ENCODE results near the gene TMEM256.

The TMEM256 gene

GRCh38 chr17:7403977-7404736, at the start of gene TMEM256:
TMEM256 (minus strand) TSS chr17:7404097; CDS start chr17:7404084, 13 bp downstream.
- no peaks in the 10 kb centered on the region for H3K79me2 ChIP-seq (ENCODE audit: insufficient read depth, low read depth)
- H3K9ac ChIP-seq, result no peak within 1 kb of the TSS
- H3K27ac ChIP-seq, result no peak within 1 kb of the TSS
- TF ChIP-seq, protein P1, sequence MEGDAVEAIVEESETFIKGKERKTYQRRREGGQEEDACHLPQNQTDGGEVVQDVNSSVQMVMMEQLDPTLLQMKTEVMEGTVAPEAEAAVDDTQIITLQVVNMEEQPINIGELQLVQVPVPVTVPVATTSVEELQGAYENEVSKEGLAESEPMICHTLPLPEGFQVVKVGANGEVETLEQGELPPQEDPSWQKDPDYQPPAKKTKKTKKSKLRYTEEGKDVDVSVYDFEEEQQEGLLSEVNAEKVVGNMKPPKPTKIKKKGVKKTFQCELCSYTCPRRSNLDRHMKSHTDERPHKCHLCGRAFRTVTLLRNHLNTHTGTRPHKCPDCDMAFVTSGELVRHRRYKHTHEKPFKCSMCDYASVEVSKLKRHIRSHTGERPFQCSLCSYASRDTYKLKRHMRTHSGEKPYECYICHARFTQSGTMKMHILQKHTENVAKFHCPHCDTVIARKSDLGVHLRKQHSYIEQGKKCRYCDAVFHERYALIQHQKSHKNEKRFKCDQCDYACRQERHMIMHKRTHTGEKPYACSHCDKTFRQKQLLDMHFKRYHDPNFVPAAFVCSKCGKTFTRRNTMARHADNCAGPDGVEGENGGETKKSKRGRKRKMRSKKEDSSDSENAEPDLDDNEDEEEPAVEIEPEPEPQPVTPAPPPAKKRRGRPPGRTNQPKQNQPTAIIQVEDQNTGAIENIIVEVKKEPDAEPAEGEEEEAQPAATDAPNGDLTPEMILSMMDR (conservative IDR thresholded peaks at IDR 0.05; ENCODE audit: low read depth, low read length), result no peak
- no peaks in the 10 kb centered on the region for H3K27me3 ChIP-seq (ENCODE audit: insufficient read depth, low read depth)
- H3K4me3 ChIP-seq (IDR thresholded peaks at IDR 0.05; ENCODE audit: insufficient read depth, low read depth, low read length), result no peak within 1 kb of the TSS
- no peaks in the 10 kb centered on the region for H3K4me1 ChIP-seq (ENCODE audit: low read depth, poor library complexity, severe bottlenecking)
- no peaks in the 10 kb centered on the region for H4K20me1 ChIP-seq (ENCODE audit: insufficient read depth)
- no peak within 1 kb of the TSS for H3K4me2 ChIP-seq
- H2AFZ ChIP-seq (ENCODE audit: low read depth), result no peak within 1 kb of the TSS
- no peaks in the 10 kb centered on the region for H3K36me3 ChIP-seq (ENCODE audit: insufficient read depth)

DNA sequence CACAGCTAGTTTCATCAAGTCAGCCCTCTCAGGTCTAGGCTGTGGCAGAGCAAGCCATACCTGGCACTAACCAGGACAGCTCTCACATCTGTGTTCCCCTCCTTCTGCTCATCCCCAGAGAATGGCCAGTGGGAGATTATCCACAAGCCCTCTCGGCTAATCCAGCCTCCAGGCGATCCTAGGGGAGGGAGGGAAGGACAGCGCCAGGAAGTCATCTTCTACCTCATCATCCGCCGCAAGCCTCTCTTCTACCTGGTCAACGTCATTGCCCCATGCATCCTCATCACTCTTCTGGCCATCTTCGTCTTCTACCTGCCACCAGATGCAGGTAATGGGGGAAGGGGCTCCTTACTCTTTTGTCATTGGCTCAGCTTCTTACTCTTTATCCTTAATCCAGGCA, 44.6 kb upstream of the TMEM256 start:
- Histone ChIP-seq H3K4me1 (ENCODE audit: low read depth, poor library complexity, severe bottlenecking) (no peaks in the 10 kb centered on the region), H3K27me3 (ENCODE audit: insufficient read depth, low read depth) (no peaks in the 10 kb centered on the region; the same call in 1 of the 2 replicates), H2AFZ (ENCODE audit: low read depth) (no peak overlapping the region), H3K79me2 (ENCODE audit: insufficient read depth, low read depth) (no peaks in the 10 kb centered on the region), H3K36me3 (ENCODE audit: insufficient read depth) (no peaks in the 10 kb centered on the region), H3K27ac (no peak overlapping the region), H4K20me1 (ENCODE audit: insufficient read depth) (no peaks in the 10 kb centered on the region), H3K9ac (no peak overlapping the region), H3K4me3 (IDR thresholded peaks at IDR 0.05; ENCODE audit: insufficient read depth, low read depth, low read length) (no peak overlapping the region), H3K4me2 (no peak overlapping the region)
- TF ChIP-seq, protein P1 (conservative IDR thresholded peaks at IDR 0.05; ENCODE audit: low read depth, low read length), result no peak

GRCh38 chr17:7445619-7445968, 41.7 kb upstream of the TMEM256 start:
- Histone ChIP-seq H3K79me2 (ENCODE audit: insufficient read depth, low read depth) (no peaks in the 10 kb centered on the region), H3K4me2 (no peak overlapping the region), H3K9ac (no peak overlapping the region), H3K27ac (no peak overlapping the region), H3K27me3 (ENCODE audit: insufficient read depth, low read depth) (no peaks in the 10 kb centered on the region; the same call in 1 of the 2 replicates), H3K4me3 (IDR thresholded peaks at IDR 0.05; ENCODE audit: insufficient read depth, low read depth, low read length) (no peak overlapping the region), H3K36me3 (ENCODE audit: insufficient read depth) (no peaks in the 10 kb centered on the region), H4K20me1 (ENCODE audit: insufficient read depth) (no peaks in the 10 kb centered on the region), H2AFZ (ENCODE audit: low read depth) (no peak overlapping the region), H3K4me1 (ENCODE audit: low read depth, poor library complexity, severe bottlenecking) (no peaks in the 10 kb centered on the region)
- TF ChIP-seq, protein P1 (conservative IDR thresholded peaks at IDR 0.05; ENCODE audit: low read depth, low read length), result no peak

DNA sequence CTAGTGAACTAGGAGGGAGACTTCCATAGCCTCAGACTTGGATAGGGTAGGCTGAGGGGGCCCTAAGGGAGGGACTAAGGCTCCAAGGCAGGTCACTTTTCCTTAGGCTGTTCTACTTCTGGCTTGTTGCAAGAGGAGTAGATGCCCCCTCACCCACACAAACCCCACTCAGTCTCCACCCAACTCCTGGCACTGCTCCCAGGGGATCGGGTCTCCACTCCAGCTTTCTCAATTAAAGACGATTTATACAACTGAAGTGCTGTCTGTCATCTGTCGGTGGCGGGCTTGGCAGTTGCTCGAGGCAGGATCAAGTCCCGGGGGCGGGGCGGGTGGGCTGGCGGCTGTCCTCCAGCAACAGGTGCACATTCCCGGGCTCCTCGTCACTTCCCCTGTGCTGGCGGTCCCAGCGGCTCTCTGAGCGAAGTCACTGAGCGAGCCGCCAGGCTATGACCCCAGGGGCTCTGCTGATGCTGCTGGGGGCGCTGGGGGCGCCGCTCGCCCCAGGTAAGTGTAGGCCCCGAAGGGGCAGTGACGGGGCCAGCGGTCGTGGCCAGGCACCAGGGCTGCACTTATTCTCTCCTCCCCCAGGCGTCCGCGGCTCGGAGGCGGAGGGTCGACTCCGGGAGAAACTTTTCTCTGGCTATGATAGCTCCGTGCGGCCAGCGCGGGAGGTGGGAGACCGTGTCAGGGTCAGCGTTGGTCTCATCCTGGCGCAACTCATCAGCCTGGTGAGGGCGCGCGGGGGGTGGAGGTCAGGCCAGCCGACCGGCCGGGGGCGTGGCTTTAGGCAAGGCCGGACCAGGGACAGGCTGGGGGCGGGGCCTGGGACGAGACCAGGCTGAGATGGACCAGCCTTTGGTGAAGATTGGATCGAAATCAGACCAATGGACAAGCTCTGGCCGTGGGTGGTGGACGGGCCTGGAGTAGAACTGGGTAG, 41.1 kb upstream of the TMEM256 start, which contains the start of gene CHRNB1:
Gene CHRNB1 (plus strand): TSS at position 380 of the 937 bp plus-strand sequence. CDS start 67 bp downstream, at position 447.
- Histone ChIP-seq H3K4me3 (IDR thresholded peaks at IDR 0.05; ENCODE audit: insufficient read depth, low read depth, low read length) (no peak within 1 kb of the TSS), H3K27ac (no peak within 1 kb of the TSS), H4K20me1 (ENCODE audit: insufficient read depth) (no peaks in the 10 kb centered on the region), H3K27me3 (ENCODE audit: insufficient read depth, low read depth) (no peaks in the 10 kb centered on the region; the same call in 1 of the 2 replicates), H3K4me1 (ENCODE audit: low read depth, poor library complexity, severe bottlenecking) (no peaks in the 10 kb centered on the region), H3K36me3 (ENCODE audit: insufficient read depth) (no peaks in the 10 kb centered on the region), H3K9ac (no peak within 1 kb of the TSS), H3K4me2 (no peak within 1 kb of the TSS), H2AFZ (ENCODE audit: low read depth) (no peak within 1 kb of the TSS), H3K79me2 (ENCODE audit: insufficient read depth, low read depth) (no peaks in the 10 kb centered on the region)
- TF ChIP-seq, protein P1 (conservative IDR thresholded peaks at IDR 0.05; ENCODE audit: low read depth, low read length), result no peak

Measured in KMS-11 (cell line).